GM23338 (cell line): Measurements from ENCODE around the gene EID2B. TPM values are rescaled to one million over a fixed set of nuclear protein-coding genes. Genes with fewer than 3 reads are reported as not detected.

ENCODE experiments used
- ATAC-seq: fragments of 200-7000 bp; cut with Tn5 transposase; 3 replicates; pipeline ENCODE4 v1.9.1; 2020
- DNase-seq: peaks from one replicate; pipeline ENCODE4 v3.0.0-alpha.2; 2015; ENCODE audit warnings: low spot score
- H2AFZ ChIP-seq: fragments of 200-600 bp; sonication (generic); 2 replicates; pipeline ENCODE4 v1.8.0; 2016; ENCODE audit warnings: antibody characterized with exemption, mild to moderate bottlenecking, moderate library complexity
- H3F3A ChIP-seq: fragments of 200-600 bp; sonication (generic); replicated peaks from 2 replicates; pipeline ENCODE4 v1.8.0; 2017; ENCODE audit warnings: antibody characterized with exemption, mixed run types, low read depth
- H3K27ac ChIP-seq: fragments of 200-600 bp; sonication (generic); 2 replicates; pipeline ENCODE4 v1.6.1; 2016; ENCODE audit warnings: low read depth
- H3K27me3 ChIP-seq: fragments of 200-600 bp; sonication (generic); 2 replicates; pipeline ENCODE4 v1.8.0; 2016; ENCODE audit warnings: mild to moderate bottlenecking, mixed run types, moderate library complexity; ENCODE audit not compliant: insufficient read depth
- H3K36me3 ChIP-seq: fragments of 200-600 bp; sonication (generic); 2 replicates; pipeline ENCODE4 v1.8.0; 2016; ENCODE audit warnings: mild to moderate bottlenecking; ENCODE audit not compliant: insufficient read depth
- H3K4me1 ChIP-seq: fragments of 200-600 bp; sonication (generic); 2 replicates; pipeline ENCODE4 v1.8.0; 2016; ENCODE audit warnings: mild to moderate bottlenecking, moderate library complexity; ENCODE audit not compliant: insufficient read depth
- H3K4me2 ChIP-seq: fragments of 200-600 bp; sonication (generic); 2 replicates; pipeline ENCODE4 v1.7.1; 2017; ENCODE audit warnings: mixed run types
- H3K4me3 ChIP-seq: fragments of 200-600 bp; sonication (generic); 2 replicates; pipeline ENCODE4 v1.6.1; 2016; ENCODE audit warnings: mixed run types
- H3K79me2 ChIP-seq: fragments of 200-600 bp; sonication (generic); replicated peaks from 2 replicates; pipeline ENCODE4 v1.8.0; 2017; ENCODE audit warnings: mild to moderate bottlenecking; ENCODE audit not compliant: insufficient read depth
- H3K9me2 ChIP-seq: fragments of 200-600 bp; sonication (generic); 2 replicates; pipeline ENCODE4 v1.8.0; 2017; ENCODE audit not compliant: insufficient read depth
- H4K20me1 ChIP-seq: fragments of 200-600 bp; sonication (generic); replicated peaks from 2 replicates; pipeline ENCODE4 v1.8.0; 2017; ENCODE audit warnings: mild to moderate bottlenecking; ENCODE audit not compliant: insufficient read depth
- H3K27ac Mint-ChIP-seq: 2 replicates; pipeline ENCODE4 v1.8.0; 2020; ENCODE audit warnings: inconsistent platforms, mild to moderate bottlenecking, moderate library complexity, mixed read lengths
- H3K27me3 Mint-ChIP-seq: 3 replicates; pipeline ENCODE4 v1.8.0; 2022; ENCODE audit warnings: low read depth, mild to moderate bottlenecking, moderate library complexity, mixed read lengths, inconsistent platforms; ENCODE audit not compliant: insufficient read depth, poor library complexity
- H3K36me3 Mint-ChIP-seq: 3 replicates; pipeline ENCODE4 v1.8.0; 2021; ENCODE audit warnings: low read depth, mild to moderate bottlenecking, inconsistent platforms, moderate library complexity, mixed read lengths
- H3K4me1 Mint-ChIP-seq: 3 replicates; pipeline ENCODE4 v1.8.0; 2020; ENCODE audit warnings: mild to moderate bottlenecking, inconsistent platforms, mixed read lengths
- H3K4me3 Mint-ChIP-seq: 3 replicates; pipeline ENCODE4 v1.8.0; 2021; ENCODE audit warnings: moderate library complexity, mild to moderate bottlenecking, inconsistent platforms, mixed read lengths
- H3K9me3 Mint-ChIP-seq: 3 replicates; pipeline ENCODE4 v1.8.0; 2020; ENCODE audit warnings: moderate library complexity, mild to moderate bottlenecking, inconsistent platforms, mixed read lengths
- CREB1 ChIP-seq: fragments of 250-450 bp; sonication (Bioruptor Pico); IDR thresholded peaks from 2 replicates; pipeline ENCODE4 v1.5.0; 2020; ENCODE audit warnings: low read depth, mild to moderate bottlenecking, moderate library complexity
- CTCF ChIP-seq, 2 experiments: fragments of 200-600 bp in 1 of 2; sonication (generic) in 1 of 2; conservative IDR thresholded peaks; 2 replicates each; pipeline versions ENCODE4 v1.5.1 to v1.6.1; 2016 to 2017; ENCODE audit warnings: antibody characterized with exemption in 2 of 2, low read depth in 2 of 2, mild to moderate bottlenecking in 2 of 2, moderate library complexity in 1 of 2
- ETS1 ChIP-seq: IDR thresholded peaks from 2 replicates; pipeline ENCODE4 v1.6.1; 2016; ENCODE audit warnings: antibody characterized with exemption
- EZH2 ChIP-seq: fragments of 200-600 bp; sonication (generic); IDR thresholded peaks from one replicate; pipeline ENCODE4 v1.8.0; 2017; ENCODE audit warnings: antibody characterized with exemption, mild to moderate bottlenecking, low read depth; ENCODE audit not compliant: unreplicated experiment
- EZH2phosphoT487 ChIP-seq: fragments of 200-600 bp; sonication (generic); IDR thresholded peaks from one replicate; pipeline ENCODE4 v1.8.1; 2018; ENCODE audit warnings: antibody characterized with exemption; ENCODE audit not compliant: unreplicated experiment
- NANOG ChIP-seq: IDR thresholded peaks from 2 replicates; pipeline ENCODE4 v1.6.1; 2016; ENCODE audit warnings: antibody characterized with exemption, borderline replicate concordance
- POLR2AphosphoS5 ChIP-seq: IDR thresholded peaks from 2 replicates; pipeline ENCODE4 v1.6.1; 2016; ENCODE audit warnings: antibody characterized with exemption, low read depth
- STAT1 ChIP-seq: IDR thresholded peaks from one replicate; pipeline ENCODE4 v1.6.1; 2016; ENCODE audit warnings: antibody characterized with exemption; ENCODE audit not compliant: unreplicated experiment
- ZNF114 ChIP-seq: fragments of 250-450 bp; sonication (Bioruptor Pico); IDR thresholded peaks from 2 replicates; pipeline ENCODE4 v1.5.0; 2020; ENCODE audit warnings: mild to moderate bottlenecking, moderate library complexity
- ZNF331 ChIP-seq: fragments of 250-450 bp; sonication (Bioruptor Pico); IDR thresholded peaks from 2 replicates; pipeline ENCODE4 v1.5.0; 2020; ENCODE audit warnings: low read depth, mild to moderate bottlenecking, moderate library complexity
- polyA plus RNA-seq: library from polyadenylated mRNA; unstranded; fragments of >200 nt; fragmentation: Nextera tagmentation; extraction: Ambion mirVana; gene quantifications from 2 replicates; pipeline ENCODE4 v1.2.1, GENCODE V29; 2016
- total RNA-seq: library from RNA; depleted of rRNA; stranded (reverse); fragments of >200 nt; shearing (Covaris generic); gene quantifications from 2 replicates; pipeline ENCODE4 v1.2.3, GENCODE V29; 2014

Gene EID2B
- total and polyA plus RNA-seq, 2 experiments from 2014 or later: 2.5 to 4.6 TPM

GRCh38 chr19:39525205-39525604 is 7.4 kb downstream of the EID2B start (continued):
- TF ChIP-seq ETS1 (no peak), EZH2phosphoT487 (no peak), CTCF (conservative IDR thresholded peaks at IDR 0.05; ENCODE audit: low read depth in 2 of 2) (no peak), STAT1 (no peak), ZNF331 (CRISPR knock-in tag) (no peak), POLR2AphosphoS5 (no peak)

GRCh38 chr19:39524495-39524894 is 8.2 kb downstream of the EID2B start:
- H3K36me3 ChIP-seq: no peaks in the 10 kb centered on the region; the same call in 1 of the 2 replicates
- Mint-ChIP-seq H3K9me3 (no peaks in the 10 kb centered on the region; the same call in 2 of the 3 replicates), H3K4me1 (no peaks in the 10 kb centered on the region), H3K4me3 (no peak overlapping the region), H3K36me3 (peaks cover 23% of the 10 kb centered on the region), H3K27me3 (peaks cover 4% of the 10 kb centered on the region), H3K27ac (no peak overlapping the region)
- peaks cover 10% of the 10 kb centered on the region; the same call in 1 of the 2 replicates for H4K20me1 ChIP-seq
- no peaks in the 10 kb centered on the region for H3K79me2 ChIP-seq
- no peak overlapping the region for H2AFZ ChIP-seq
- H3K4me1 ChIP-seq: no peaks in the 10 kb centered on the region
- 0 out of 2 replicates have a peak, but pooled peaks cover 3% of the 10 kb centered on the region for H3F3A ChIP-seq
- H3K27me3 ChIP-seq: no peaks in the 10 kb centered on the region
- TF ChIP-seq NANOG (no peak), ZNF114 (CRISPR knock-in tag) (no peak), CREB1 (CRISPR knock-in tag) (no peak), POLR2AphosphoS5 (no peak), STAT1 (no peak), ETS1 (no peak), EZH2 (no peak)
- no peak overlapping the region for H3K27ac ChIP-seq
- DNase-seq: no peak
- H3K4me3 ChIP-seq: no peak overlapping the region
- no peak for ATAC-seq
- H3K9me2 ChIP-seq: no peaks in the 10 kb centered on the region
- no peak overlapping the region for H3K4me2 ChIP-seq
